NT2/D1 (cell line): ENCODE data around the gene ETV2.

Experiments
- SUZ12 ChIP-seq: IDR thresholded peaks from 2 replicates; pipeline ENCODE4 v1.6.1; 2011; ENCODE audit not compliant: insufficient read length, insufficient read depth; ENCODE audit errors: extremely low read depth
- YY1 ChIP-seq: IDR thresholded peaks from 2 replicates; pipeline ENCODE4 v1.6.1; 2011; ENCODE audit not compliant: insufficient read length, insufficient read depth
- ZNF274 ChIP-seq: IDR thresholded peaks from 2 replicates; pipeline ENCODE4 v1.6.1; 2011; ENCODE audit warnings: mild to moderate bottlenecking, low read depth, low read length

DNA sequence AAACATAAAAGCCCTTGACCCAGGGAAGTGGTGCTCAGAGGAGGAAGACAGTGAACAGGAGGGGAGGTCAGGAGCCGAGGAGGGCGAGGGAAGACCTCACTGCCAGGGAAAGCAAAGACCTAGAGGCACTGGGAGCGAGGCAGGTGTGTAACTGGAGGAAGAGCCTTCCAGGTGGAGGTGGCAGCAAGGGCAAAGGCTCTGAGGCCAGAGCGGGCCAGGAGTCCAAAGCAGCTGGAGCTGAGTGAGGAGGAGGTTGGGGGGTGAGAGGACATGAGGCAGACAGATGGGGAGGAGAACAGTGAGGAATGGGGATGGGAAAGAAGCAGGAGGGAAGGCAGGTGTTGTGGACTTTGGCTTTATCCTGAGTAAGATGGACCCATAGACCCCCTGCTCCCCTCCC lies 28.4 kb downstream of the ETV2 start:
- TF ChIP-seq YY1 (no peak), ZNF274 (no peak), SUZ12 (no peak)
